NOMO-1 treated with dmso at 0.1 percent for 144 hours (cell line): ENCODE data around the gene SEC63.
"Not testable (repeated sequence)": the region's sequence is repeated elsewhere in the genome, so short reads cannot be mapped to it uniquely, and the experiment has no call there.

Experiments used
- DNase-seq: peaks from one replicate; lab custom pipeline; 2025; ENCODE audit not compliant: unreplicated experiment; lab: John Stamatoyannopoulos, UW

SEC63 gene

GRCh38 chr6:107976155-107976783 lies 18.3 kb upstream of the SEC63 start:
- DNase-seq: no peak

- no peak for DNase-seq
Measured at GRCh38 chr6:107973594-107973993, 15.6 kb upstream of the SEC63 start.

GRCh38 chr6:107972413-107973096 lies 14.5 kb upstream of the SEC63 start:
- no peak for DNase-seq

GRCh38 chr6:107971181-107971580 lies 13.2 kb upstream of the SEC63 start:
- DNase-seq: no peak

GRCh38 chr6:107970255-107970654 lies 12.2 kb upstream of the SEC63 start:
- DNase-seq: no peak

- DNase-seq: no peak
Measured at GRCh38 chr6:107968081-107968480, 10.1 kb upstream of the SEC63 start.

- DNase-seq: no peak
Measured at GRCh38 chr6:107965746-107966145, 7.7 kb upstream of the SEC63 start.

- DNase-seq: no peak
Measured at GRCh38 chr6:107962723-107963122, 4.7 kb upstream of the SEC63 start.

GRCh38 chr6:107959392-107959791 lies 1.4 kb upstream of the SEC63 start:
- DNase-seq: no peak

- DNase-seq: not testable (repeated sequence)
Measured at GRCh38 chr6:107958689-107959362, 818 bp upstream of the SEC63 start.

GRCh38 chr6:107957308-107957908 lies 600 bp downstream of the SEC63 start:
- DNase-seq: peak; percentile 65

GRCh38 chr6:107956586-107957307 lies 1.3 kb downstream of the SEC63 start:
- DNase-seq: peak; percentile 67

GRCh38 chr6:107956181-107956580 lies 1.8 kb downstream of the SEC63 start:
- DNase-seq: no peak

GRCh38 chr6:107953858-107954414 lies 4.1 kb downstream of the SEC63 start:
- DNase-seq: not testable (repeated sequence)

- no peak for DNase-seq
Measured at GRCh38 chr6:107943626-107944439, 14.2 kb downstream of the SEC63 start.

- no peak for DNase-seq
Measured at GRCh38 chr6:107942142-107942541, 15.9 kb downstream of the SEC63 start.

GRCh38 chr6:107941627-107942026 lies 16.4 kb downstream of the SEC63 start:
- DNase-seq: no peak

GRCh38 chr6:107941199-107941598 lies 16.8 kb downstream of the SEC63 start:
- no peak for DNase-seq

GRCh38 chr6:107936910-107937292 lies 21.1 kb downstream of the SEC63 start:
- not testable (repeated sequence) for DNase-seq
